ENCODE data around the gene TMEM179B.

TMEM179B gene

DNA sequence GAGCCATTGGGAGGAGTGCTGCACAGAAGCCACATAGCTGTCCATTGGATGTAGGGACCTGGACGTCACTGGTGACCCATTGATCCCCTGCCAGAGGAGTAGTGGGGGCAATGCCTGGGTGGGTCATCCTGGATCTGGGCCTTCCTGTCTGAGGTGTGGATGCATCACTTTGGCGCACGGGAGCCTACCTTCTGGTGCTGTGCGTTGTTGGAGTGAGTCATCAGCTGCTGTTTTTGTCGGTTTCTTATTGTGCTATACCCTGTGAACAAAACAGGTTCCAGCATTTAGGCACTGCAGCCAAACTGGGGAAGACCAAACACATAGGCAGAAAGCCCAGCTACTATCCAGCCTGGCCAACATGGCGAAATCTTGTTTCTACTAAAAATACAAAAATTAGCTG lies 12.8 kb upstream of the TMEM179B start:
- no peaks in the 10 kb centered on the region for H3K9me3 Mint-ChIP-seq
- peaks cover 17% of the 10 kb centered on the region for H3K4me1 Mint-ChIP-seq
- DNase-seq (ENCODE audit: low spot score in 2 of 2) (no peak), ATAC-seq (ENCODE audit: low read depth) (no peak)
- H3K27me3 Mint-ChIP-seq, result no peaks in the 10 kb centered on the region
- peaks cover 4% of the 10 kb centered on the region for H3K36me3 Mint-ChIP-seq
- no peak overlapping the region for H3K27ac Mint-ChIP-seq
- H3K4me3 Mint-ChIP-seq, result no peak overlapping the region

DNA sequence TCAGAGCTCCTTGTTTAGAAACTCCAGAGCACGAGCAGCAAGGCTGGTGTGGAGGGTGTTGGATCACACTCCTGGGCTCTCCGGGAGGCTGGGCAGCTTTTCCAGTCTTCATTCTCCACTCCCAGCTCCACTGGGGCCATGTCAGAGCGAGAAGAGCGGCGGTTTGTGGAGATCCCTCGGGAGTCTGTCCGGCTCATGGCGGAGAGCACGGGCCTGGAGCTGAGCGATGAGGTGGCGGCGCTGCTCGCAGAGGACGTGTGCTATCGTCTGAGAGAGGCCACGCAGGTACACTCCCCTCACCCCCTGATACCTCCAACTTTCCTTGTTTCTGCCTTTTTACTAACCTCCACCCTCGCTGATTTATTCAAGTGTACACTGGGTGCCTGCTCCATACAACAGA lies 11.6 kb upstream of the TMEM179B start:
- no peak overlapping the region for H3K27ac Mint-ChIP-seq
- H3K4me1 Mint-ChIP-seq, result peaks cover 10% of the 10 kb centered on the region
- peaks cover 4% of the 10 kb centered on the region for H3K36me3 Mint-ChIP-seq
- H3K4me3 Mint-ChIP-seq, result no peak overlapping the region
- H3K9me3 Mint-ChIP-seq, result no peaks in the 10 kb centered on the region
- no peaks in the 10 kb centered on the region for H3K27me3 Mint-ChIP-seq
- ATAC-seq (ENCODE audit: low read depth), result no peak
- DNase-seq (ENCODE audit: low spot score in 2 of 2), result no peak

DNA sequence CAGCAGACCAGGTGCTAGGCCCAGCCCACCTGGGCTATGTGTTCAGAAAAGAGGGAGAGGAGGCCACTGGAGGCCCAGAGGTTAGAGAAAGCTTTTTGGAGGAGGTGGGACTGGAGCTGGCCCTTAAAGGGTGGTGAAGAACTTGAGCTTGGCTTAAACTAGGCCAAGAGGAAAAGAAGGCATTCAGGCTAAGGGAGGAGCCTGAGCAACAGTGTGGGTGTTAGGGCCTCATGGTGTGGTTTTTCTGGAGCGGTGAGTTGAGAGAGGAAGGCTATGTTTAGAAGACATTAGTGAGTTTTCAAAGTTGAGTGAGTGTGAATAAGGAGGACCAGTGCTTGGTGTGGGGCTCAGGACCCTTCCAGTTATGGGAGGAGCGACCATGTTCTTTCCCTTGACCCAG lies 9.8 kb upstream of the TMEM179B start:
- ATAC-seq (ENCODE audit: low read depth) (no peak), DNase-seq (ENCODE audit: low spot score in 2 of 2) (no peak)
- Mint-ChIP-seq H3K27me3 (no peaks in the 10 kb centered on the region), H3K9me3 (no peaks in the 10 kb centered on the region), H3K27ac (no peak overlapping the region), H3K4me3 (no peak overlapping the region), H3K4me1 (peaks cover 3% of the 10 kb centered on the region), H3K36me3 (peaks cover 4% of the 10 kb centered on the region)

DNA sequence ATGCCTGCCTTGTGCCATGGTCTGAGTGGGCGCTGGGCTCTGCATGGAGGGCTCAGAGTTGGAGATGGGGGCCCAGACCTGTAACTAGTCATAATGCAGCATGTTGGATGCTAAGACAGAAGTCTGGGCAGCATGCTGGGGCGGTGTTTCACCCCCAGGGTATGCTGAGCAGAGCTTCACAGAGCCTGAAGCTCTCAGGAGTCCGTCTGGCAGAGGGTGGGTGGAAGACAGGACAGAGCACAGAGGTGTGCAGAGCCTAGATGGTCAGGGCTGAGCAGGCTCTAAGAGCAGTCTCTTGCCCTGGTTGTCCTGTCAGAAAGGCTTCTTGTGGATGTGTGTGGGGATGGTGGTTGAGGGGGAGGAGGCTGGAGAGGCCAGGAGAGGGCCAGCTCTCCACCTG lies 8.8 kb upstream of the TMEM179B start:
- no peak overlapping the region for H3K27ac Mint-ChIP-seq
- ATAC-seq (ENCODE audit: low read depth) (no peak), DNase-seq (ENCODE audit: low spot score in 2 of 2) (no peak)
- H3K4me3 Mint-ChIP-seq, result no peak overlapping the region
- H3K36me3 Mint-ChIP-seq, result peaks cover 4% of the 10 kb centered on the region
- H3K9me3 Mint-ChIP-seq, result no peaks in the 10 kb centered on the region
- H3K4me1 Mint-ChIP-seq, result peaks cover 3% of the 10 kb centered on the region
- H3K27me3 Mint-ChIP-seq, result no peaks in the 10 kb centered on the region

DNA sequence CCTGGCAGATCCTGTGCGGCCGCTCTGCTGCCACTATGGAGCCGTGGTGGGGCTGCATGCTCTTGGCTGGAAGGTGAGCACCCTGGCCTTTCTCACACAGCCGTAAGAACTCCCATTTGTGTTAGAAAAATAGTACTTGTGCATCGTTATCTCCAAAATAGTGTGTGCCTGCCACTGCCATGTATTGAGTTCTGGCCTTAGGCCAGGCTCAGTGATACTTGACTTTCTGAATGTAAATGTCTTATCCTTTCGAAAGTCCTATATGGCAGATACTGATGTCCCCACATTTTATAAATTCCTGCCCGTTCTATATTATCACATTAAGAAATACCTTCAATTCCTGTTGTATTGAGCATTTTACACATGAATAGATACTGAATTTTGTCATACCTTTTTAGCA lies 4.4 kb upstream of the TMEM179B start:
- Mint-ChIP-seq H3K27me3 (no peaks in the 10 kb centered on the region), H3K27ac (no peak overlapping the region), H3K36me3 (no peaks in the 10 kb centered on the region), H3K9me3 (no peaks in the 10 kb centered on the region), H3K4me3 (no peak overlapping the region), H3K4me1 (peaks cover 5% of the 10 kb centered on the region)
- DNase-seq (ENCODE audit: low spot score in 2 of 2) (no peak), ATAC-seq (ENCODE audit: low read depth) (no peak)

DNA sequence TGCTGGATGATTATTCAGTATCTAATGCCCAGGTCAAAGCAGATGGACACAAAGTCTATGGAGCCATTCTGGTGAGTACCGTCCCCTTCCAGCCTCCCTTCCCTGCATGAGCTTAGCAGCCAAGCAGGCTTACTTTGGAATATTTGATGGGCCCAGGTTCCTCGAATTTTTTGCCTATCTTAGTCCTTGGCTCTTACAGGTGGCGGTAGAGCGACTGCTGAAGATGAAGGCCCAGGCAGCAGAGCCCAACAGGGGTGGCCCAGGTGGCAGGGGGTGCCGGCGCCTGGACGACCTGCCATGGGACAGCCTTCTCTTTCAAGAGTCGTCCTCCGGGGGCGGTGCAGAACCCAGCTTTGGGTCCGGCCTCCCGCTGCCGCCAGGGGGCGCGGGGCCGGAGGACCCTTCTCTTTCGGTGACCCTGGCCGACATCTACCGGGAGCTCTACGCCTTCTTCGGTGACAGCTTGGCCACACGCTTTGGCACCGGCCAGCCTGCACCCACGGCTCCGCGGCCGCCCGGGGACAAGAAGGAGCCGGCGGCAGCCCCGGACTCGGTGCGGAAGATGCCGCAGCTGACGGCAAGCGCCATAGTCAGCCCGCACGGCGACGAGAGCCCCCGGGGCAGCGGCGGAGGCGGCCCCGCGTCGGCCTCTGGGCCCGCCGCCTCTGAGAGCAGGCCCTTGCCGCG lies 741 bp upstream of the TMEM179B start:
- no peaks in the 10 kb centered on the region for H3K9me3 Mint-ChIP-seq
- DNase-seq (ENCODE audit: low spot score in 2 of 2) (peak; percentile 90), ATAC-seq (ENCODE audit: low read depth) (peak; percentile 71)
- peaks cover 28% of the 10 kb centered on the region for H3K4me1 Mint-ChIP-seq
- peaks cover 2% of the 10 kb centered on the region for H3K36me3 Mint-ChIP-seq
- H3K27me3 Mint-ChIP-seq, result no peaks in the 10 kb centered on the region
- peak overlapping the region; percentile 96 for H3K27ac Mint-ChIP-seq
- H3K4me3 Mint-ChIP-seq, result peak overlapping the region; percentile 85

DNA sequence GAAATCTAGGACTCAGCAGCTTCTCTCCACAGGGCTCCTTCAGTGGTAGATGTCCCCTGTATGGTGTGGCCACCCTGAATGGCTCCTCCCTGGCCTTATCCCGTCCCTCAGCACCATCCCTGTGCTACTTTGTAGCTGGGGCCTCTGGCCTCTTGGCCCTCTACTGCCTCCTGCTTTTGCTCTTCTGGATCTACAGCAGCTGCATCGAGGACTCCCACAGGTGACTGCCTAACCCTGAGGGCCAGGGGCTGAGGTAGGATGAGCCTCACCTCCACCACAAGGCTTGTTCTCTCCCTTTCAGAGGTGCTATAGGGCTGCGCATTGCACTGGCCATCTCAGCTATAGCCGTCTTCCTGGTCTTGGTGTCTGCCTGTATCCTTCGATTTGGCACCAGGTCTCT lies 1.8 kb downstream of the TMEM179B start:
- Mint-ChIP-seq H3K36me3 (peaks cover 4% of the 10 kb centered on the region), H3K27me3 (no peaks in the 10 kb centered on the region), H3K4me3 (peak overlapping the region; percentile 61), H3K27ac (peak overlapping the region; percentile 83), H3K9me3 (no peaks in the 10 kb centered on the region), H3K4me1 (peaks cover 35% of the 10 kb centered on the region)
- DNase-seq (ENCODE audit: low spot score in 2 of 2) (no peak), ATAC-seq (ENCODE audit: low read depth) (no peak)

GRCh38 chr11:62789576-62789975 lies 2.4 kb downstream of the TMEM179B start:
- ATAC-seq (ENCODE audit: low read depth) (no peak), DNase-seq (ENCODE audit: low spot score in 2 of 2) (no peak)
- no peaks in the 10 kb centered on the region for H3K9me3 Mint-ChIP-seq
- peaks cover 37% of the 10 kb centered on the region for H3K4me1 Mint-ChIP-seq
- H3K27me3 Mint-ChIP-seq, result no peaks in the 10 kb centered on the region
- peak overlapping the region; percentile 83 for H3K27ac Mint-ChIP-seq
- peaks cover 9% of the 10 kb centered on the region for H3K36me3 Mint-ChIP-seq
- H3K4me3 Mint-ChIP-seq, result no peak overlapping the region

DNA sequence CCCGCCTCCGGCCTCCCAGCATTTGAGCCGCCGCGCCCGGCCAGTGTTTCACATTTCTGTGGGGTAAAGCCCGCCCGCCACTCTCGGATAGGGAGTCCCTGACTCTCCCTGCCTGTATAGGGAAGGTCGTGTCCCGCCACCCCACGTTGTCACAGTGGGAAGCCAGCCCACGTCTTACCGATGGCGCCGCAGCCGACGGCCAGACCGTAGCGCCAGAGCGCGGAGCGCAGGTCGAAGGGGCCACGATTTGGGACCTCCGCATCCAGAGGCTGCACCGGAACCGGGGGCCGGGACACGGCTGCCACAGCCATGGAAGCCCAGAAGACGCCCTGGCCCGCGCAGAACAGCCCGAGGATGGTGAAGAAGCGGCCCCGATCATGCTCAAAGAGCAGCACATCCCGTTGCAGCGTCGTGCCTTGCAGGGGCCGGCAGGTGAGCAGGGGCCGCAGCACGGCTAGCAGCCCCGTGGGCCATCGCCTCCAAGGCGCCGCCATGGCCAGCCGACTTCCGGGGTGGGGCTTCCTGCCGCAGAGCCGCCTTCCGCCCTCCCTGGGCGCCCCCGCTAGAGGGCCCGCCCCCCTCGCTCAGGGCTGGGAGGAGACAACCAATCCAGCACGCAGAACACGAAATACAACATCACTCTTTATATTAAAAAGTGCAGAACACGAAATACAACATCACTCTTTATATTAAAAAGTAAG lies 4.4 kb downstream of the TMEM179B start, which contains the start of gene TMEM223:
TSS of gene TMEM223 (minus strand) at position 506 of the 701 bp plus-strand sequence. CDS start at position 494, 12 bp downstream.
- ATAC-seq (ENCODE audit: low read depth) (peak; percentile 71), DNase-seq (ENCODE audit: low spot score in 2 of 2) (peak; percentile 81 to 84)
- no peaks in the 10 kb centered on the region for H3K9me3 Mint-ChIP-seq
- peak within 1 kb of the TSS; percentile 88 for H3K4me3 Mint-ChIP-seq
- no peaks in the 10 kb centered on the region for H3K27me3 Mint-ChIP-seq
- H3K36me3 Mint-ChIP-seq, result peaks cover 19% of the 10 kb centered on the region
- peak within 1 kb of the TSS; percentile 83 for H3K27ac Mint-ChIP-seq
- H3K4me1 Mint-ChIP-seq, result peaks cover 34% of the 10 kb centered on the region

- no peak for ATAC-seq (ENCODE audit: low read depth)
- DNase-seq (ENCODE audit: low spot score in 2 of 2), result no peak
- H3K4me1 Mint-ChIP-seq, result peaks cover 34% of the 10 kb centered on the region
- peaks cover 21% of the 10 kb centered on the region for H3K36me3 Mint-ChIP-seq
- no peaks in the 10 kb centered on the region for H3K27me3 Mint-ChIP-seq
- no peaks in the 10 kb centered on the region for H3K9me3 Mint-ChIP-seq
- H3K4me3 Mint-ChIP-seq, result peak overlapping the region; percentile 88
- H3K27ac Mint-ChIP-seq, result peak overlapping the region; percentile 77
Measured at GRCh38 chr11:62792202-62792575, 5.0 kb downstream of the TMEM179B start.

GRCh38 chr11:62794201-62794775 lies 7.1 kb downstream of the TMEM179B start:
- Mint-ChIP-seq H3K4me3 (peak overlapping the region; percentile 9), H3K36me3 (peaks cover 30% of the 10 kb centered on the region), H3K4me1 (peaks cover 26% of the 10 kb centered on the region), H3K9me3 (no peaks in the 10 kb centered on the region), H3K27me3 (no peaks in the 10 kb centered on the region), H3K27ac (no peak overlapping the region)
- ATAC-seq (ENCODE audit: low read depth), result no peak
- no peak for DNase-seq (ENCODE audit: low spot score in 2 of 2)

GRCh38 chr11:62796281-62796680 lies 9.1 kb downstream of the TMEM179B start:
- H3K27ac Mint-ChIP-seq, result no peak overlapping the region
- H3K27me3 Mint-ChIP-seq, result no peaks in the 10 kb centered on the region
- no peak for ATAC-seq (ENCODE audit: low read depth)
- no peaks in the 10 kb centered on the region for H3K9me3 Mint-ChIP-seq
- DNase-seq (ENCODE audit: low spot score in 2 of 2), result no peak
- H3K4me3 Mint-ChIP-seq, result no peak overlapping the region
- peaks cover 12% of the 10 kb centered on the region for H3K4me1 Mint-ChIP-seq
- peaks cover 37% of the 10 kb centered on the region for H3K36me3 Mint-ChIP-seq

- no peak for ATAC-seq (ENCODE audit: low read depth)
Measured at GRCh38 chr11:62799486-62799885, 12.3 kb downstream of the TMEM179B start.

DNA sequence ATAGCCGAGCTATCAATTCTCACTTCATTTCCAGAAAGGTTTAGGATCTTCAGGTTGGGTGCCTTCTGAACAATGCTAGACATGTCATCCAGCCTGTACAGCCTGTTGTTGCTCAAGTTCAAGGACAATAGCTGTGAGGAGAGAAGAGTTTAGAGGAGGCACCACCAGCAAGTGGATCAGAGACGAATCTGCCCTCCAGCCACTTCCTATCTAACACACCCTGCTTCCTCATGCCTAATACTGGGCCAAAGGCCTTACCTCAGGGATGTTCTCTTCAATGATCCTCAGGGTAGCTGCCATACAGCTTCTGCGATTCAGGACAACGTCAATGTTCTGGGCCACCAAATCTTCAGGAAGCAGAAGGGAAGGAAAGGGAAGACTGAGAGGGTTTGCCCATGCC lies 13.9 kb downstream of the TMEM179B start:
- Mint-ChIP-seq H3K4me1 (peaks cover 16% of the 10 kb centered on the region), H3K36me3 (peaks cover 37% of the 10 kb centered on the region), H3K9me3 (no peaks in the 10 kb centered on the region), H3K27ac (no peak overlapping the region), H3K27me3 (no peaks in the 10 kb centered on the region), H3K4me3 (no peak overlapping the region)
- no peak for ATAC-seq (ENCODE audit: low read depth)
- no peak for DNase-seq (ENCODE audit: low spot score in 2 of 2)

More at GRCh38 chr11:62799486-62799885, 12.3 kb downstream of the TMEM179B start:
- H3K36me3 Mint-ChIP-seq, result peaks cover 42% of the 10 kb centered on the region
- no peaks in the 10 kb centered on the region for H3K9me3 Mint-ChIP-seq
- no peak for DNase-seq (ENCODE audit: low spot score in 2 of 2)
- H3K4me1 Mint-ChIP-seq, result peaks cover 10% of the 10 kb centered on the region
- no peak overlapping the region for H3K4me3 Mint-ChIP-seq
- no peak overlapping the region for H3K27ac Mint-ChIP-seq
- H3K27me3 Mint-ChIP-seq, result no peaks in the 10 kb centered on the region
